ENCODE data around the gene FAM13C. TPM values are rescaled to one million over a fixed set of nuclear protein-coding genes. Genes with fewer than 3 reads are reported as not detected.
"Not testable (repeated sequence)": the region's sequence is repeated elsewhere in the genome, so short reads cannot be mapped to it uniquely, and the experiment has no call there.

The FAM13C gene
- total and polyA plus RNA-seq, 2 of the 13 experiments (the other 11 are each of a cell fraction or from before 2014, with no cell fraction given), result 0.07 to 0.26 TPM

GRCh38 chr10:59239108-59239507, 123.2 kb downstream of the FAM13C start:
- in situ Hi-C loops (cut with HindIII; ENCODE audit: extremely low pct_ligation_motif_present, low pct_unique_long_range_greater_than_20kb), result loop anchor here (10.0 kb wide), 1 partner anchor 284 kb away; no protein-coding TSS in a partner anchor
- H3K79me2 ChIP-seq (ENCODE audit: insufficient read depth, low read length), result peaks cover 18% of the 10 kb centered on the region
- intact Hi-C loops (cut with micrococcal nuclease; ENCODE audit: unreplicated experiment); H3K9ac ChIP-seq (ENCODE audit: insufficient read depth, low read depth, low read length); DNase-seq (ENCODE audit: low spot score); H4K20me1 ChIP-seq (ENCODE audit: insufficient read depth, low read length); FAIRE-seq; H3K27me3 ChIP-seq (ENCODE audit: control insufficient read depth in 1 of 2, insufficient read depth in 2 of 2, low read length in 2 of 2); H3K4me1 ChIP-seq (ENCODE audit: insufficient read depth, low read length); H2AFZ ChIP-seq (ENCODE audit: low read length); H3K9me3 ChIP-seq (ENCODE audit: low read length); H3K4me2 ChIP-seq (ENCODE audit: low read depth, low read length); ATAC-seq; CTCF ChIA-PET (ENCODE audit: low intra/inter-chr PET ratio, low total read pairs); H3K27ac ChIP-seq (ENCODE audit: extremely low read length, insufficient read depth, low read length); H3K4me3 ChIP-seq (replicated peaks in 1 of 3; ENCODE audit: insufficient read depth in 1 of 3, low read depth in 2 of 3, low read length in 3 of 3); BruUV-seq (replicated peaks); POLR2A ChIA-PET: not testable (repeated sequence)
- TF ChIP-seq RBM22 (optimal IDR thresholded peaks at IDR 0.05; ENCODE audit: low read length), result peak; percentile 50
- TF ChIP-seq ZNF431 (CRISPR knock-in tag; IDR thresholded peaks at IDR 0.05; ENCODE audit: borderline replicate concordance, low read depth), result peak; percentile 98; the same call in 1 of the 2 replicates
- peaks cover 14 to 81% of the 10 kb centered on the region in 2 experiments for H3K36me3 ChIP-seq (replicated peaks in 1 of 2; ENCODE audit: control insufficient read depth in 1 of 2, insufficient read depth in 2 of 2, low read length in 2 of 2)
- 97% methylated on average over 2 of the region's 2 CpGs for WGBS (ENCODE audit: low lambda C conversion rate)

- Histone ChIP-seq H3K9me3 (ENCODE audit: low read length) (no peaks in the 10 kb centered on the region), H3K27ac (ENCODE audit: extremely low read length, insufficient read depth, low read length) (no peak overlapping the region), H3K4me2 (ENCODE audit: low read depth, low read length) (no peak overlapping the region), H2AFZ (ENCODE audit: low read length) (no peak overlapping the region), H3K4me1 (ENCODE audit: insufficient read depth, low read length) (no peaks in the 10 kb centered on the region), H4K20me1 (ENCODE audit: insufficient read depth, low read length) (peaks cover 5% of the 10 kb centered on the region; the same call in 1 of the 2 replicates), H3K4me3 (replicated peaks in 1 of 3; ENCODE audit: insufficient read depth in 1 of 3, low read depth in 2 of 3, low read length in 3 of 3) (no peak overlapping the region), H3K27me3 (ENCODE audit: control insufficient read depth in 1 of 2, insufficient read depth in 2 of 2, low read length in 2 of 2) (no peaks in the 10 kb centered on the region), H3K79me2 (ENCODE audit: insufficient read depth, low read length) (peaks cover 30% of the 10 kb centered on the region), H3K9ac (ENCODE audit: insufficient read depth, low read depth, low read length) (no peak overlapping the region), H3K36me3 (replicated peaks in 1 of 2; ENCODE audit: control insufficient read depth in 1 of 2, insufficient read depth in 2 of 2, low read length in 2 of 2) (peaks cover 10 to 73% of the 10 kb centered on the region in 2 experiments)
- intact Hi-C loops (cut with micrococcal nuclease; ENCODE audit: unreplicated experiment) (no loop called here), in situ Hi-C loops (cut with HindIII; ENCODE audit: extremely low pct_ligation_motif_present, low pct_unique_long_range_greater_than_20kb) (loop anchor here (10.0 kb wide), 1 partner anchor 283 kb away; no protein-coding TSS in a partner anchor)
- no peak for ATAC-seq
- FAIRE-seq, result no peak
- BruUV-seq (replicated peaks), result no TSS peak
- TF ChIP-seq YEATS2 (CRISPR knock-in tag; IDR thresholded peaks at IDR 0.05; ENCODE audit: borderline replicate concordance) (no peak), SMC3 (IDR thresholded peaks at IDR 0.05; ENCODE audit: low read length) (no peak), ZKSCAN1 (IDR thresholded peaks at IDR 0.05; ENCODE audit: low read length) (no peak), HDAC6 (IDR thresholded peaks at IDR 0.05; ENCODE audit: low read depth, low read length) (no peak), ZNF761 (CRISPR knock-in tag; conservative IDR thresholded peaks at IDR 0.05) (no peak), ZNF296 (CRISPR knock-in tag; conservative IDR thresholded peaks at IDR 0.05) (no peak), MTA3 (CRISPR knock-in tag; IDR thresholded peaks at IDR 0.05) (no peak), ZNF550 (CRISPR knock-in tag; IDR thresholded peaks at IDR 0.05; ENCODE audit: borderline replicate concordance) (no peak), RFX3 (CRISPR knock-in tag; IDR thresholded peaks at IDR 0.05) (no peak), HNRNPH1 (optimal IDR thresholded peaks at IDR 0.05; ENCODE audit: low read depth, low read length) (no peak), STAG1 (CRISPR knock-in tag; IDR thresholded peaks at IDR 0.05) (no peak), CBX5 (CRISPR knock-in tag; IDR thresholded peaks at IDR 0.05; ENCODE audit: borderline replicate concordance) (no peak)
- ChIA-PET CTCF (ENCODE audit: low intra/inter-chr PET ratio, low total read pairs) (no interaction called here), POLR2A (no interaction called here)
- no peak for DNase-seq (ENCODE audit: low spot score)
Measured at GRCh38 chr10:59237775-59238174, 124.6 kb downstream of the FAM13C start.

Measured in HepG2 (cell line).